K562 (cell line): Measurements from ENCODE around the gene CORO6. TPM values are rescaled to one million over a fixed set of nuclear protein-coding genes. Genes with fewer than 3 reads are reported as not detected.

Experiments
- NR1H2 ChIP-seq: sonication (generic); formaldehyde crosslinking; IDR thresholded peaks from 2 replicates; pipeline ENCODE4 v1.4.0; 2020; ENCODE audit warnings: mild to moderate bottlenecking, missing genetic modification reagents
- REST ChIP-seq, 2 experiments: fragments of 450-650 bp; formaldehyde crosslinking in 1 of 2; IDR thresholded peaks; 2 replicates each; pipeline versions ENCODE4 v1.4.0 to v1.6.1; 2014 to 2020; ENCODE audit warnings: mild to moderate bottlenecking in 2 of 2, borderline replicate concordance in 1 of 2, low read depth in 1 of 2
- polyA plus RNA-seq, 8 experiments: library from polyadenylated mRNA; depleted of rRNA in 4 of 8; stranded (reverse) in 5 of 8; unstranded in 3 of 8; fragments of >200 nt; fragmentation: Nextera tagmentation in 2 of 8; fragmentation: Illumina TruSeq in 1 of 8; extraction: Ambion mirVana in 2 of 8; extraction: Trizol in 1 of 8; gene quantifications; 2 replicates each; pipeline versions ENCODE4 v1.2.1 to v1.2.3, GENCODE V29; 2011 to 2014; ENCODE audit warnings: inconsistent platforms in 1 of 8, missing spikeins in 1 of 8
- total RNA-seq, 7 experiments: library from RNA; depleted of rRNA in 6 of 7; stranded (reverse); fragments of >200 nt in 6 of 7; fragmentation: Illumina TruSeq in 2 of 7; extraction: Trizol in 2 of 7; gene quantifications; 2 replicates each; pipeline versions ENCODE4 v1.2.1 to v1.2.3, GENCODE V29; 2011 to 2021; ENCODE audit warnings: low replicate concordance in 1 of 7

Gene CORO6
- total and polyA plus RNA-seq, 9 of the 15 experiments (the other 6 are each of a cell fraction or from before 2014, with no cell fraction given), result 0.04 to 11.9 (median 2.4) TPM

GRCh38 chr17:29586676-29587469 is 35.8 kb downstream of the CORO6 start (continued):
- TF ChIP-seq REST (IDR thresholded peaks at IDR 0.05; ENCODE audit: borderline replicate concordance), result no peak
- no peak for TF ChIP-seq REST (CRISPR knock-in tag; IDR thresholded peaks at IDR 0.05; ENCODE audit: low read depth)
- TF ChIP-seq NR1H2 (CRISPR knock-in tag), result no peak
- TF ChIP-seq, all 486 proteins: peak for 0
